Hypothalamus (tissue), 51 donors: ENCODE data around the gene TESK1.

ENCODE experiments used
- DNase-seq, 51 donors: peaks; one replicate each; lab custom pipeline; 2025; lab: John Stamatoyannopoulos, UW

Gene TESK1

DNA sequence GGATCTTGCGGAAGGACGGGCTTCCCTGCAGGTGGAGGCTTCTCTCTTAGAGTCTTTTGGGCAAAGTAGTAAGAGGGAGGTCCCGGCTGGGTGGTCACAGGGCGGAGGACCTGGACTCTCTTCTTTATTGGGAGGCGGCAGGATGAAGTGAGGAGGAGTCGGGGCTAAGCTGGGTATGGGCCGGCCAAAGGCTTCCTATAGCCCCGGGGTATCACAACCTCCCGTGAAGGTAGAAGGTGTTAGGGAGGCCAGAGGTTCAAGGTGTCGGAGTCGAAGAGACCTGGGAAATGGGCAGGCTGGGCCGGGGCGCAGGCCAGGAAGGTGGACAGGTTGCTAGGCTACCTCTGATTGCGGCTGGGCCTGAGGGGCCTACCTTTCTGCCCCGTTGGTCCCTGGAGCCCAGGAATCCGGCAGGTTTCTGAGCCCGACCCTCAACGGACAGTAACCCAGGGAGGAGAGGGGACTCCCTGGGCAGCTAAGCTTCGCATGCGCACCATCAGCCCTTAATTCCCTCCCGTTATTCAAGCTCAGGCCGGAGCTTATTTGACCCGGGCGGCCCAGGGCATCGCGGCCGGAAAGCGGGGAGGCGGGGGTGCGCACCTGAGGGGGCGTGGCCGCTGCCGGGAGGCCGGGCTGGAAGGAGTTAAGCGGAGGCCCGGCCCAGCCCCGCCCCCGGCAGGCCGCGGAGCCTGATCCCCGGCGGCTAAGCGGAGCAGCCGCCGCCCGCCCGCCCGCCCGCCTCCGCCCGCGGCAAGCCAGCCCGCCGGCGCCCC, at the start of gene TESK1:
Gene TESK1, plus strand, starts transcription at position 685 of the 773 bp plus-strand sequence. CDS start 358 bp downstream, outside the sequence.
- peak in 43 of 51 donors; percentile 26 to 74 (median 51) for DNase-seq

DNA sequence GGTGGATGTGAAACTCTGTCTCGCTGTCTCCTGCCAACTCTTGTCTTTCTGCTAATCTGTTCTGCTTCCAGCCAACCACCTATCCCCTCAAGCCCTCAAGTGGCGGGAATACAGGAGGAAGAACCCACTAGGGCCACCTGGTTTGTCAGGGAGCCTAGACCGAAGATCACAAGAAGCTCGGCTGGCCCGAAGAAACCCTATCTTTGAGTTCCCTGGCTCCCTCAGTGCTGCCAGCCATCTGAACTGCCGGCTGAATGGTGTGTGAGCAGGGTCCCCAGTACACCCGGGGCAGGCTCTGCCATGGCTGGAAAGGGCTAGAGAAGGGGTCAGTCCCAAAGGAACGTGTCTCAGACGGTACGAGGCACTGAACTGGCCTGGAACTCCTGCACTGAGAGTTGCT, 49.2 kb upstream of the TESK1 start:
- no peak for DNase-seq

- DNase-seq, result no peak
These were observed 48.3 kb upstream of the TESK1 start for GRCh38 chr9:35556776-35557175.

DNA sequence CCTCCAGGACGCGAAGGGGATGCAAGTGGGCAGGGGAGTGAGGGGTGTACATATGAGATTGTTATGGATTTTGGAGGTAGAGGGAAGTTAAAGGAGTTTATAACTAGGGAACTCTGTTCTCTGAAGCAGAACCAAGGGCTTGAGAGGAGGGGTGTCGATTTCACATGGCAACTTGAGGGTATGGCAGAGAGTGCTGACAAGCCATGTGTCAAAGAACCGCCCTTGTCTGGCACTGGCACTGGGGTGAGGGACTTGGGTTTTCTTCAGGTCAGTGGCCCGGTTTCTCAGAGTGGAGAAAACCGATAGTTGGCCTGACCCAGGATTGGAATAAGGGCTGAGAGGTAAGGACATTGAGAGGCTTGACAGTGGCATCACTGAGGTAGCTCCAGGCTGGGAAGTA, 47.7 kb upstream of the TESK1 start:
- DNase-seq, result no peak

DNA sequence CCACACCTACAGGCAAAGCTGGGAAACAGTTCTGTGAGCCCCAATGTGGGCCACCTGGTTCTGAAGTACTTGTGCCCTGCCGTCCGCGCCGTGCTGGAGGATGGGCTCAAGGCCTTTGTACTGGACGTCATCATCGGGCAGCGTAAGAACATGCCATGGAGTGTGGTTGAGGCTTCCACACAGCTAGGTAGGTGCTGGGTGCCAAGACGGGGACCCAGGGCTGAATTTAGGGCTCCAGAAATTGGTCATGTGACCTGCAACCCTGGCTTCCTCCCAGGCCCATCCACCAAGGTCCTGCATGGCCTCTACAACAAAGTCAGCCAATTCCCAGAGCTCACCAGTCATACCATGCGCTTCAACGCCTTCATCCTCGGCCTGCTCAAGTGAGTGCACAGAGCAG, 46.9 kb upstream of the TESK1 start:
- DNase-seq, result no peak

DNA sequence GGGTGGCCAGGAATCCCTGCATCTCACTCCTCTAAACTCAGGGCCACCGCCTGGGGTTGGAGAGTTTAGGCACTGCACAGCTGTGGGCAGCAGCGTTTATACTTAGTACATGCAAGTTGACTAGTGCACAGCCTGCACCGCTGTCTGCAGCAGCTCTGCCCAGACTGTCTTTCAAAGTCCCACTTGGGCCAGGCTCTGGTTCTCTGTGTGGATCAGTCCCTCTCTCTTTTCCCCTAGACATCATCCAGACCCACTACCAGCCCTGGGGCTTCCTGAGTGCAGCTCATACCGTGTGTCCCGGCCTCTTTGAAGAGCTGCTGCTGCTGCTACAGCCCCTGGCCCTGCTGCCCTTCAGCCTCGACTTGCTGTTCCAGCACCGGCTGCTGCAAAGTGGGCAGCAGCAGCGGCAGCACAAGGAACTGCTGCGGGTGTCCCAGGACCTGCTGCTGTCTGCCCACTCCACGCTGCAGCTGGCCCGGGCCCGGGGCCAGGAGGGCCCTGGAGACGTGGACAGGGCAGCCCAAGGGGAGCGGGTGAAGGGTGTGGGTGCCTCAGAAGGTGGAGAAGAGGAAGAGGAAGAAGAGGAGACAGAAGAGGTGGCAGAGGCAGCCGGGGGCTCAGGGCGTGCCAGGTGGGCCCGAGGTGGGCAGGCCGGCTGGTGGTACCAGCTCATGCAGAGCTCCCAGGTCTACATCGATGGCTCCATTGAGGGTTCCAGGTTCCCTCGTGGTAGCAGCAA, 45.1 kb upstream of the TESK1 start:
- DNase-seq, result no peak

DNA sequence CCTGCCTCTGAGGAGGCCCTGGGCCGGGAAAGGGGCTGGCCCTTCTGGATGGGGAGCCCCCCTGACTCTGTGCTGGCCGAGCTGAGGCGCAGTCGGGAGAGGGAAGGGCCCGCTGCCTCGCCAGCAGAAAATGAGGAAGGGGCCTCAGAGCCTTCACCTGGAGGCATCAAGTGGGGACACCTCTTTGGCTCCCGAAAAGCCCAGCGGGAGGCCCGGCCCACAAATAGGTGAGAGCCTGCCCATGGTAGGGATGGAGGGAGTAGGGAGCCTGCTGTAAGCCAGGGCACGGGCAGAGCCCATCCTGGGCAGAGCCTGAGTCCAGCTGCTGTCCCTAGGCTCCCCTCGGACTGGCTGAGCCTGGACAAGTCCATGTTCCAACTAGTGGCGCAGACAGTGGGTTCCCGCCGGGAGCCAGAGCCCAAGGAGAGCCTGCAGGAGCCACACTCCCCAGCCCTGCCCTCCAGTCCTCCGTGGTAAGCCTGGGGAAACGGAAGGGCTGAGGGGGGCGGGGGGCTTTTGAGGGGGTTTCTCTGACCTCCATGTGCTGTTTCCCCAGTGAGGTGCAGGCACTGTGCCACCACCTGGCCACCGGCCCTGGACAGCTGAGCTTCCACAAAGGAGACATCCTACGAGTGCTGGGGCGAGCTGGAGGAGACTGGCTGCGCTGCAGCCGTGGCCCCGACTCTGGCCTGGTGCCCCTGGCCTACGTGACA, 44.3 kb upstream of the TESK1 start:
- DNase-seq, result peak in 2 of 51 donors; percentile 22 to 34

DNA sequence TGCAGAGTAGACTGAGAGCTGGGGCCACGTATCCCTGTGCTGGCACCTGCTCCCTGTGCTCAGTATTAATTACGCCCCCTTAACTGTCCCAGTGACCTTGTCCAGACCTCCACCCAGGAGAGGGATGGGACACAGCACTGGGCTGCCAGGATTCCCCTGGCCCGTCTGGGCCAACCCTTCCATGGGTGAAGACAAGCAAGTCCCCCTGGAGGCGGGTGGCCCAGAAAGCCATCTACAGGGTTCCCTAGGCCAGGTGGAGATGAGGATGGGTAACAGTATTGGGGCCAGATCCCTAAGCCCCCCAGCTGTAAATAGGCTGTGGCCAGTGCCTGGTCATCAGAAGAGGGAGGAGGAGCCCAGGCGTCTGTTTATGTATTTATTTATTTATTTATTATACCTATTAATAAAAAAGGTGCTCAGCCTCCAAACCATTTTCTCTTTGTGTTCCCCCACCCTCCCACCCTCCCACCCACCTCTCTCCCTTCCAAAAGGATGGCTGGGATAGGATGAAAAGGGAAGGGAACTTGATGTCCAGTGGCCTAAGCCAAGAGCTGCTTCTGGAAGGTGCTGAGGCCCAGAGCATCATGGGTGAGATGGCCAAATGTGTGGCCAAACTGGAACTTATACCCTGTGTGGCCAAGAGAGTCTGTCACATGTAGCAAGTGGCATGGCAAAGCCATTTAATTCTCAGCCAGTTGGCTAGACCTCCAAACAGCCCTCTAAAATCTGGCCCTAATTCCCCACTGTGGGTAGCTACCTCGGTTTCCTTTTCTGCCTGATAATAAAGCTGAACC, 43.4 kb upstream of the TESK1 start:
- DNase-seq, result no peak

GRCh38 chr9:35562895-35563780, 41.9 kb upstream of the TESK1 start:
- no peak for DNase-seq

DNA sequence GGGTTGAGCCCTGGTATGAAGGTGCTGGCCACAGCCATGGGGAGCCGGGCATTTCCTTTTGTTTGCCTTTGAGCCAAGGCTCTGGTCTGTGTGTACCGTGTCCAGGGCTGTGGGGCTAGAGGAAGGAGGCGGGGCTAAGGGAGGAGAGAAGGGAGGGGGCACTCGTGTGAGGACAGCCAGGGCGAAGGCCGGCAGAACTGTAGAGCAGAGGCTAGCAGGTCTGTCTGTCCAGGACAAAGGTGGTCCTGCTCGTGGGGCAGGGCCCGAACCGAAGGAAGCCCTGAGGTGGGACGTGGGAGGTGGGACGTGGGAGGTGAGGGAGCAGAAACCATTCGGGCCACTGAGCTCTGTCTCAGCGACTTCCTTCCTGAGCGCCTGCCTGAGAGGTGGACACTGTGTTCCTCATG, 41.3 kb upstream of the TESK1 start:
- DNase-seq, result peak in 8 of 51 donors; percentile 8 to 42 (median 22)

- peak in 1 of 51 donors; percentile 16 for DNase-seq
These were observed 40.4 kb upstream of the TESK1 start for GRCh38 chr9:35564658-35565061.

DNA sequence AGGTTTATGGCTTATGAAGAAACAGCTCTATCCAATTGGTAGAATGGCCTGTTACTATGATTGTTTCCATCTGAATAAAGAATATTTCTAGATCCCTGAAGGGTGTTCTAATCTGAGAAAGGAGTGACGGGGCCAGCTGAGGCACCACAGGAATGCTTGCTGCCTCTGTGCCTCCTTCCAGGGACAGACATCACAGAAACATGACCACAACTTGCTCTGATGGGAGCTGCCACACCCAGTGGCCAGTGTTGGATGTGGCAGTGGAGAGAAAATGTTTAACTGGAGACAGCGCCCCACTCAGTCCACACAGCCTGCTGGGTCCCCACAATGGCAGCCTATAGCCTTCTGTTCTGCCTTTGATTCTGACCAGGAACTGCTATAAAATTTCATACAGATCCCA, 38.6 kb upstream of the TESK1 start:
- no peak for DNase-seq

- DNase-seq, result no peak
These were observed 36.9 kb upstream of the TESK1 start for GRCh38 chr9:35568196-35568595.

GRCh38 chr9:35569206-35569605, 35.9 kb upstream of the TESK1 start:
- no peak for DNase-seq

GRCh38 chr9:35570709-35571504, 34.2 kb upstream of the TESK1 start:
- DNase-seq, result no peak

GRCh38 chr9:35574578-35575122, 30.4 kb upstream of the TESK1 start:
- no peak for DNase-seq

DNA sequence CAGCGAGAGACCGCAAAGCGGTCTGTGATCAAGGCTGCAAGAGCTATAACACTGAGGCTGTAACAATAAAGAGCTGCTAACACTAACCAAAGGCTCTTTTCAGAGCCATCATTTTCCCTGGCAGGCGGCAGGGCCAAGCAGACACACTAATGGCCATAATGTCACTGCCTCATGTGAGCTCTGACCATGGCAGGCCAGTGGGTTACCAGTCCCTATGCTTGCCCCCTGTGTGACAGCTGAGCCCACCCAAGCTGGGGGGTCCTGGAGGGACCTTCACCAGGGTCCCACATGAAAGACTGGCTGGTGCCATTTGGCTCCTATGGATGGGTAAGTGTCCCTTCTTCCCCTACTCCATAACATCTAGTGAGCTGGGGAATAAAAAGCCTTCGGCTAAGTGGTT, 29.6 kb upstream of the TESK1 start:
- no peak for DNase-seq

GRCh38 chr9:35577486-35577885, 27.6 kb upstream of the TESK1 start:
- no peak for DNase-seq
